ENCODE data around the gene KCNK2. TPM values are rescaled to one million over a fixed set of nuclear protein-coding genes. Genes with fewer than 3 reads are reported as not detected.

The KCNK2 gene
- total RNA-seq, 6 experiments from 2014 or later: 0.06 to 0.31 (median 0.12) TPM; not detected in 3

DNA sequence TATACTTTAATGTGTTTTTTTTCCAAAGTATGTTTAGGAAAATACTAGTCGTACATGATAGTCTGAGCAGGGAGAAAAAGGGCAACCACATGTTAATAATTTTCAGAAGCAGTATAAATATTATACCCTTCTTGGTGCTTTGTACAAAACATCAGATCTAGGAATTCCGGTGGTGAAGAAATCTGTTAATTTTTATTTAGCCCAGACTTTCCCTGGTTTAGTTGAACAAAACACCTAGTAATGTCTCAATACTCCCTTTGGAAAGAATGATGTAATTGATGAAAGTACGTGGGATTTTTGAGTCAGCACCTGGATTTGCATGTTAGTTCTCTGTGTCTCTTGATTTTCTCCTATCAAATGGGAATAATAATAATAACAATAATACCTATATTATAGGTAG is 38.4 kb upstream of the KCNK2 start:
- ATAC-seq (no peak), DNase-seq (no peak)
- Histone ChIP-seq H3K4me3 (no peak overlapping the region), H3K36me3 (no peaks in the 10 kb centered on the region), H3K9me3 (no peaks in the 10 kb centered on the region), H3K27ac (no peak overlapping the region), H3K4me1 (no peaks in the 10 kb centered on the region), H3K27me3 (no peaks in the 10 kb centered on the region)
- intact Hi-C loops (cut with DNase I): no loop called here
- 39% methylated on average over 3 of the region's 3 CpGs for WGBS (ENCODE audit: insufficient coverage, low coverage, low lambda C conversion rate, missing lambda C conversion rate)
- TF ChIP-seq CTCF (IDR thresholded peaks at IDR 0.05) (no peak), POLR2A (IDR thresholded peaks at IDR 0.05) (no peak)

- Histone ChIP-seq H3K4me1 (no peaks in the 10 kb centered on the region), H3K27ac (no peak overlapping the region), H3K36me3 (no peaks in the 10 kb centered on the region), H3K9me3 (no peaks in the 10 kb centered on the region), H3K27me3 (no peaks in the 10 kb centered on the region), H3K4me3 (no peak overlapping the region)
- TF ChIP-seq POLR2A (IDR thresholded peaks at IDR 0.05) (no peak), CTCF (IDR thresholded peaks at IDR 0.05) (no peak)
- WGBS (ENCODE audit: insufficient coverage, low coverage, low lambda C conversion rate, missing lambda C conversion rate): 60% methylated on average over 5 of the region's 5 CpGs
- no peak for DNase-seq
- intact Hi-C loops (cut with DNase I): no loop called here
- ATAC-seq: no peak
Measured at GRCh38 chr1:215045698-215046308, 36.7 kb upstream of the KCNK2 start.

- H3K4me1 ChIP-seq: no peaks in the 10 kb centered on the region
- H3K36me3 ChIP-seq: no peaks in the 10 kb centered on the region
- intact Hi-C loops (cut with DNase I): no loop called here
- TF ChIP-seq POLR2A (IDR thresholded peaks at IDR 0.05): no peak
- no peak for TF ChIP-seq CTCF (IDR thresholded peaks at IDR 0.05)
- no peak overlapping the region for H3K27ac ChIP-seq
- H3K4me3 ChIP-seq: no peak overlapping the region
- DNase-seq: no peak
- no peak for ATAC-seq
- no peaks in the 10 kb centered on the region for H3K9me3 ChIP-seq
- no peaks in the 10 kb centered on the region for H3K27me3 ChIP-seq
Measured at GRCh38 chr1:215052256-215053015, 30.1 kb upstream of the KCNK2 start.

GRCh38 chr1:215054266-215054665 is 28.3 kb upstream of the KCNK2 start:
- Histone ChIP-seq H3K4me1 (no peaks in the 10 kb centered on the region), H3K4me3 (no peak overlapping the region), H3K36me3 (no peaks in the 10 kb centered on the region), H3K27me3 (no peaks in the 10 kb centered on the region), H3K9me3 (no peaks in the 10 kb centered on the region), H3K27ac (no peak overlapping the region)
- ATAC-seq (no peak), DNase-seq (no peak)
- TF ChIP-seq CTCF (IDR thresholded peaks at IDR 0.05) (no peak), POLR2A (IDR thresholded peaks at IDR 0.05) (no peak)
- WGBS (ENCODE audit: insufficient coverage, low coverage, low lambda C conversion rate, missing lambda C conversion rate): 45% methylated on average over 6 of the region's 6 CpGs
- intact Hi-C loops (cut with DNase I): no loop called here
